ENCODE results near the gene MRTFB.

The MRTFB gene

GRCh38 chr16:14242769-14243168 lies 171.7 kb downstream of the MRTFB start:
- DNase-seq (ENCODE audit: low read depth in 1 of 2, low spot score in 1 of 2): no peak
- TF ChIP-seq GABPA (IDR thresholded peaks at IDR 0.05; ENCODE audit: low read depth) (no peak), REST (IDR thresholded peaks at IDR 0.05; ENCODE audit: insufficient replicate concordance, low read depth) (no peak), POLR2AphosphoS5 (IDR thresholded peaks at IDR 0.05; ENCODE audit: low read depth) (no peak), CTCF (IDR thresholded peaks at IDR 0.05; ENCODE audit: insufficient read depth, low read length) (no peak), SPI1 (IDR thresholded peaks at IDR 0.05; ENCODE audit: borderline replicate concordance, low read depth) (no peak)
- Histone ChIP-seq H3K4me3 (replicated peaks; ENCODE audit: insufficient read depth, low read length) (no peak overlapping the region), H3K27ac (replicated peaks) (no peak overlapping the region), H3K27me3 (ENCODE audit: insufficient read depth, poor library complexity, severe bottlenecking) (no peaks in the 10 kb centered on the region)

GRCh38 chr16:14244196-14245010 lies 173.3 kb downstream of the MRTFB start:
- H3K27ac ChIP-seq (replicated peaks): no peak overlapping the region
- H3K4me3 ChIP-seq (replicated peaks; ENCODE audit: insufficient read depth, low read length): no peak overlapping the region
- no peaks in the 10 kb centered on the region for H3K27me3 ChIP-seq (ENCODE audit: insufficient read depth, poor library complexity, severe bottlenecking)
- TF ChIP-seq SPI1 (IDR thresholded peaks at IDR 0.05; ENCODE audit: borderline replicate concordance, low read depth) (no peak), GABPA (IDR thresholded peaks at IDR 0.05; ENCODE audit: low read depth) (no peak), CTCF (IDR thresholded peaks at IDR 0.05; ENCODE audit: insufficient read depth, low read length) (no peak), POLR2AphosphoS5 (IDR thresholded peaks at IDR 0.05; ENCODE audit: low read depth) (no peak), REST (IDR thresholded peaks at IDR 0.05; ENCODE audit: insufficient replicate concordance, low read depth) (no peak)
- no peak for DNase-seq (ENCODE audit: low read depth in 1 of 2, low spot score in 1 of 2)

GRCh38 chr16:14248791-14249190 lies 177.7 kb downstream of the MRTFB start:
- no peak overlapping the region for H3K27ac ChIP-seq (replicated peaks)
- no peaks in the 10 kb centered on the region for H3K27me3 ChIP-seq (ENCODE audit: insufficient read depth, poor library complexity, severe bottlenecking)
- no peak for TF ChIP-seq POLR2AphosphoS5 (IDR thresholded peaks at IDR 0.05; ENCODE audit: low read depth)
- no peak for TF ChIP-seq REST (IDR thresholded peaks at IDR 0.05; ENCODE audit: insufficient replicate concordance, low read depth)
- no peak for TF ChIP-seq CTCF (IDR thresholded peaks at IDR 0.05; ENCODE audit: insufficient read depth, low read length)
- TF ChIP-seq SPI1 (IDR thresholded peaks at IDR 0.05; ENCODE audit: borderline replicate concordance, low read depth): no peak
- no peak for TF ChIP-seq GABPA (IDR thresholded peaks at IDR 0.05; ENCODE audit: low read depth)
- no peak overlapping the region for H3K4me3 ChIP-seq (replicated peaks; ENCODE audit: insufficient read depth, low read length)
- DNase-seq (ENCODE audit: low read depth in 1 of 2, low spot score in 1 of 2): no peak

All from HL-60 (cell line).